A549 (cell line): ENCODE data around the gene KCNK16. TPM values are rescaled to one million over a fixed set of nuclear protein-coding genes. Genes with fewer than 3 reads are reported as not detected.

Experiments used
- ATAC-seq, 2 experiments: fragments of 200-7000 bp in 1 of 2; fragments of >200 bp in 1 of 2; cut with Nextera tagmentation in 1 of 2; cut with Tn5 transposase in 1 of 2; 3 replicates each; pipeline versions ENCODE4 v1.8.0 to v1.9.1; 2018 to 2020; ENCODE audit warnings: mild to moderate bottlenecking in 1 of 2, moderate library complexity in 1 of 2
- CTCF ChIA-PET: fragments of 300-600 bp; sonication (Branson Sonifier 250); formaldehyde crosslinking; extraction: SDS; loops from one replicate; lab custom pipeline; 2021; ENCODE audit warnings: antibody characterized with exemption, inconsistent platforms; lab: Yijun Ruan, JAX
- POLR2A ChIA-PET: fragments of 350-600 bp; formaldehyde crosslinking; extraction: SDS; loops from one replicate; lab custom pipeline; 2021; ENCODE audit warnings: antibody characterized with exemption, inconsistent platforms; lab: Yijun Ruan, JAX
- DNase-seq, 2 experiments: peaks; one replicate each; pipeline versions ENCODE4 v3.0.0 to v3.0.0-alpha.2; 2011 to 2016; ENCODE audit warnings: low read depth in 1 of 2, low spot score in 1 of 2
- FAIRE-seq: peaks from 2 replicates; lab custom pipeline; 2011; peaks lifted over from hg19 to GRCh38; lab: Jason Lieb, UNC
- H3K27ac ChIP-seq, 2 experiments: fragments of >200 bp; sonication (Bioruptor Twin); formaldehyde crosslinking; 3 replicates each; pipeline ENCODE4 v1.5.1; 2016 to 2017
- H3K4me1 ChIP-seq: fragments of >200 bp; sonication (Bioruptor Twin); formaldehyde crosslinking; 3 replicates; pipeline ENCODE4 v1.6.1; 2016
- H3K4me2 ChIP-seq: fragments of >200 bp; sonication (Bioruptor Twin); formaldehyde crosslinking; 3 replicates; pipeline ENCODE4 v1.6.1; 2016
- H3K4me3 ChIP-seq: fragments of >200 bp; sonication (Bioruptor Twin); formaldehyde crosslinking; 3 replicates; pipeline ENCODE4 v1.5.1; 2016
- H3K9me3 ChIP-seq: fragments of >200 bp; sonication (Bioruptor Twin); formaldehyde crosslinking; 3 replicates; pipeline ENCODE4 v1.6.1; 2016
- CBX2 ChIP-seq: fragments of 200-600 bp; sonication (generic); IDR thresholded peaks from 2 replicates; pipeline ENCODE4 v1.6.1; 2016; ENCODE audit warnings: low read depth, mild to moderate bottlenecking, borderline replicate concordance
- CBX8 ChIP-seq: fragments of 200-600 bp; sonication (generic); IDR thresholded peaks from 2 replicates; pipeline ENCODE4 v1.6.1; 2016
- CHD4 ChIP-seq: fragments of 200-600 bp; sonication (generic); IDR thresholded peaks from 2 replicates; pipeline ENCODE4 v1.6.1; 2016; ENCODE audit warnings: antibody characterized with exemption, mild to moderate bottlenecking, borderline replicate concordance
- EHMT2 ChIP-seq: fragments of 200-600 bp; sonication (generic); IDR thresholded peaks from 2 replicates; pipeline ENCODE4 v1.6.1; 2016; ENCODE audit warnings: antibody characterized with exemption, low read depth, mild to moderate bottlenecking, moderate library complexity
- EP300 ChIP-seq, 2 experiments: fragments of >200 bp; sonication (Bioruptor Twin); formaldehyde crosslinking; IDR thresholded peaks; 2 replicates in 1 of 2; 3 replicates in 1 of 2; pipeline ENCODE4 v1.6.1; 2016 to 2017
- FOSB ChIP-seq: fragments of 250-450 bp; sonication (Bioruptor Pico); IDR thresholded peaks from 2 replicates; pipeline ENCODE4 v1.5.0; 2020; ENCODE audit warnings: mild to moderate bottlenecking, moderate library complexity
- MAZ ChIP-seq: fragments of 150-350 bp; IDR thresholded peaks from 2 replicates; pipeline ENCODE4 v1.6.1; 2014; ENCODE audit warnings: antibody characterized with exemption, low read depth, low read length, borderline replicate concordance
- MYC ChIP-seq: IDR thresholded peaks from 2 replicates; pipeline ENCODE4 v1.6.1; 2012; ENCODE audit warnings: mild to moderate bottlenecking, inconsistent platforms, low read length, improper control_type of control experiment, borderline replicate concordance
- NPAS2 ChIP-seq: fragments of 250-450 bp; sonication (Bioruptor Pico); IDR thresholded peaks from 2 replicates; pipeline ENCODE4 v1.8.0; 2022; ENCODE audit warnings: mild to moderate bottlenecking, moderate library complexity, borderline replicate concordance
- POLR2A ChIP-seq: IDR thresholded peaks from 2 replicates; pipeline ENCODE4 v1.6.1; 2012; ENCODE audit warnings: mild to moderate bottlenecking, low read length
- POLR2AphosphoS2 ChIP-seq: conservative IDR thresholded peaks from 2 replicates; pipeline ENCODE4 v1.6.1; 2012; ENCODE audit warnings: low read length, improper control_type of control experiment, inconsistent platforms
- RCOR1 ChIP-seq: fragments of 150-350 bp; IDR thresholded peaks from 2 replicates; pipeline ENCODE4 v1.6.1; 2014; ENCODE audit warnings: antibody characterized with exemption, low read length, low read depth
- RFX5 ChIP-seq: fragments of 450-650 bp; IDR thresholded peaks from 2 replicates; pipeline ENCODE4 v1.7.1; 2014; ENCODE audit warnings: antibody characterized with exemption, mild to moderate bottlenecking, moderate library complexity
- TFCP2L1 ChIP-seq: fragments of 250-450 bp; sonication (Bioruptor Pico); IDR thresholded peaks from 2 replicates; pipeline ENCODE4 v1.5.0; 2021; ENCODE audit warnings: mild to moderate bottlenecking
- TP53 ChIP-seq: fragments of 250-450 bp; sonication (Bioruptor Pico); IDR thresholded peaks from 2 replicates; pipeline ENCODE4 v1.5.0; 2021; ENCODE audit warnings: mild to moderate bottlenecking, moderate library complexity
- ZFP36 ChIP-seq: fragments of 450-650 bp; IDR thresholded peaks from 2 replicates; pipeline ENCODE4 v1.6.1; 2014; ENCODE audit warnings: borderline replicate concordance; ENCODE audit not compliant: partially characterized antibody
- ZSCAN20 ChIP-seq: fragments of 250-450 bp; sonication (Bioruptor Pico); IDR thresholded peaks from 2 replicates; pipeline ENCODE4 v1.8.0; 2022; ENCODE audit warnings: mild to moderate bottlenecking, moderate library complexity
- WGBS: methylation state at CpG from one replicate; pipeline ENCODE4 v1.1.6; 2017; ENCODE audit errors: missing lambda C conversion rate; 5-methylcytosine and 5-hydroxymethylcytosine counted together
- polyA plus RNA-seq, 4 experiments: library from polyadenylated mRNA; depleted of rRNA in 3 of 4; stranded (reverse); fragments of >200 nt; fragmentation: RNase III in 1 of 4; extraction: RNeasy Plus Mini Kit Qiagen cat#74134 plus additional on column Dnase treatment in 1 of 4; gene quantifications; 2 replicates in 3 of 4; 3 replicates in 1 of 4; pipeline ENCODE4 v1.2.3, GENCODE V29; 2011 to 2017
- TF ChIP-seq, protein P1 (sequence below): IDR thresholded peaks from 2 replicates; pipeline ENCODE4 v1.6.1; 2012; ENCODE audit warnings: low read depth, borderline replicate concordance
- TF ChIP-seq, protein P2 (sequence below): fragments of 250-450 bp; sonication (Bioruptor Pico); IDR thresholded peaks from 2 replicates; pipeline ENCODE4 v1.5.0; 2021; ENCODE audit warnings: mild to moderate bottlenecking, moderate library complexity, borderline replicate concordance
- TF ChIP-seq, protein P3 (sequence below): fragments of 150-350 bp; IDR thresholded peaks from 2 replicates; pipeline ENCODE4 v1.6.1; 2014; ENCODE audit warnings: low read depth, mild to moderate bottlenecking, low read length
- TF ChIP-seq, protein P4 (sequence below): fragments of >200 bp; sonication (Bioruptor Twin); formaldehyde crosslinking; IDR thresholded peaks from 3 replicates; pipeline ENCODE4 v1.5.1; 2016
- TF ChIP-seq, protein P5 (sequence below): fragments of 250-450 bp; sonication (Bioruptor Pico); IDR thresholded peaks from 2 replicates; pipeline ENCODE4 v1.5.0; 2020; ENCODE audit warnings: low read depth, mild to moderate bottlenecking, moderate library complexity
- TF ChIP-seq, protein P6 (sequence below): IDR thresholded peaks from 2 replicates; pipeline ENCODE4 v1.6.1; 2012

The KCNK16 gene
- polyA plus RNA-seq, 2 of the 4 experiments (the other 2 are of a cell fraction), result not detected

DNA sequence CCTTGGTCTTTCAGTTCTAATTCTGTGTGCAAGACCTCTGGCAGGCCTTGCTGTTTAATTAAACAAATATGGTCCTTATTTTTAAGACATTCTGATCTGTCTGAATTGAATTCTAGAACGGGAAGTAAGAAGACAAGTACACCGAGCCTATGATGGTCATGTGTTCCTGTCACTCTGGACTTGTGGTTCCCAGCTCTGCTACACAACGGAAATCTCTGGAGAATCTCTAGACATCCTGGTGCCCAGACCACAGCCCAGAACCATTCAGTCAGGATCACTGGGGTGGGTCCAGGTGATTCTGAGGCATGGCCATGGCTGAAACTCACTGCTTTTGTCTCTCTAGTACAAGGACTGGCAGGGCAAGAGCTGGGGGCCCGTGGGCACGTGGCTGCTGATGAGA, 15.9 kb upstream of the KCNK16 start:
- ATAC-seq (no peak), DNase-seq (no peak), FAIRE-seq (no peak)
- Histone ChIP-seq H3K4me1 (no peaks in the 10 kb centered on the region), H3K4me3 (no peak overlapping the region), H3K9me3 (no peaks in the 10 kb centered on the region), H3K27ac (no peak overlapping the region), H3K4me2 (no peak overlapping the region)
- WGBS, result 38% methylated on average over 3 of the region's 5 CpGs
- CTCF ChIA-PET, result interaction anchor here (0.9 to 1.7 kb wide), 2 partner anchors 9 to 20 kb away, joined by 3 to 4 read pairs; no protein-coding TSS in a partner anchor
- no peak for TF ChIP-seq POLR2AphosphoS2
- TF ChIP-seq ZSCAN20 (CRISPR knock-in tag), result no peak
- TF ChIP-seq, protein P1, sequence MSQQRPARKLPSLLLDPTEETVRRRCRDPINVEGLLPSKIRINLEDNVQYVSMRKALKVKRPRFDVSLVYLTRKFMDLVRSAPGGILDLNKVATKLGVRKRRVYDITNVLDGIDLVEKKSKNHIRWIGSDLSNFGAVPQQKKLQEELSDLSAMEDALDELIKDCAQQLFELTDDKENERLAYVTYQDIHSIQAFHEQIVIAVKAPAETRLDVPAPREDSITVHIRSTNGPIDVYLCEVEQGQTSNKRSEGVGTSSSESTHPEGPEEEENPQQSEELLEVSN, result no peak
- no peak for TF ChIP-seq POLR2A
- no peak for TF ChIP-seq RCOR1
- TF ChIP-seq, protein P2, sequence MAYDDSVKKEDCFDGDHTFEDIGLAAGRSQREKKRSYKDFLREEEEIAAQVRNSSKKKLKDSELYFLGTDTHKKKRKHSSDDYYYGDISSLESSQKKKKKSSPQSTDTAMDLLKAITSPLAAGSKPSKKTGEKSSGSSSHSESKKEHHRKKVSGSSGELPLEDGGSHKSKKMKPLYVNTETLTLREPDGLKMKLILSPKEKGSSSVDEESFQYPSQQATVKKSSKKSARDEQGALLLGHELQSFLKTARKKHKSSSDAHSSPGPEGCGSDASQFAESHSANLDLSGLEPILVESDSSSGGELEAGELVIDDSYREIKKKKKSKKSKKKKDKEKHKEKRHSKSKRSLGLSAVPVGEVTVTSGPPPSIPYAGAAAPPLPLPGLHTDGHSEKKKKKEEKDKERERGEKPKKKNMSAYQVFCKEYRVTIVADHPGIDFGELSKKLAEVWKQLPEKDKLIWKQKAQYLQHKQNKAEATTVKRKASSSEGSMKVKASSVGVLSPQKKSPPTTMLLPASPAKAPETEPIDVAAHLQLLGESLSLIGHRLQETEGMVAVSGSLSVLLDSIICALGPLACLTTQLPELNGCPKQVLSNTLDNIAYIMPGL (CRISPR knock-in tag), result no peak
- no peak for TF ChIP-seq ZFP36
- no peak for TF ChIP-seq RFX5
- TF ChIP-seq EHMT2, result no peak
- TF ChIP-seq, protein P3, sequence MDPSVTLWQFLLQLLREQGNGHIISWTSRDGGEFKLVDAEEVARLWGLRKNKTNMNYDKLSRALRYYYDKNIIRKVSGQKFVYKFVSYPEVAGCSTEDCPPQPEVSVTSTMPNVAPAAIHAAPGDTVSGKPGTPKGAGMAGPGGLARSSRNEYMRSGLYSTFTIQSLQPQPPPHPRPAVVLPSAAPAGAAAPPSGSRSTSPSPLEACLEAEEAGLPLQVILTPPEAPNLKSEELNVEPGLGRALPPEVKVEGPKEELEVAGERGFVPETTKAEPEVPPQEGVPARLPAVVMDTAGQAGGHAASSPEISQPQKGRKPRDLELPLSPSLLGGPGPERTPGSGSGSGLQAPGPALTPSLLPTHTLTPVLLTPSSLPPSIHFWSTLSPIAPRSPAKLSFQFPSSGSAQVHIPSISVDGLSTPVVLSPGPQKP, result no peak
- TF ChIP-seq, protein P4, sequence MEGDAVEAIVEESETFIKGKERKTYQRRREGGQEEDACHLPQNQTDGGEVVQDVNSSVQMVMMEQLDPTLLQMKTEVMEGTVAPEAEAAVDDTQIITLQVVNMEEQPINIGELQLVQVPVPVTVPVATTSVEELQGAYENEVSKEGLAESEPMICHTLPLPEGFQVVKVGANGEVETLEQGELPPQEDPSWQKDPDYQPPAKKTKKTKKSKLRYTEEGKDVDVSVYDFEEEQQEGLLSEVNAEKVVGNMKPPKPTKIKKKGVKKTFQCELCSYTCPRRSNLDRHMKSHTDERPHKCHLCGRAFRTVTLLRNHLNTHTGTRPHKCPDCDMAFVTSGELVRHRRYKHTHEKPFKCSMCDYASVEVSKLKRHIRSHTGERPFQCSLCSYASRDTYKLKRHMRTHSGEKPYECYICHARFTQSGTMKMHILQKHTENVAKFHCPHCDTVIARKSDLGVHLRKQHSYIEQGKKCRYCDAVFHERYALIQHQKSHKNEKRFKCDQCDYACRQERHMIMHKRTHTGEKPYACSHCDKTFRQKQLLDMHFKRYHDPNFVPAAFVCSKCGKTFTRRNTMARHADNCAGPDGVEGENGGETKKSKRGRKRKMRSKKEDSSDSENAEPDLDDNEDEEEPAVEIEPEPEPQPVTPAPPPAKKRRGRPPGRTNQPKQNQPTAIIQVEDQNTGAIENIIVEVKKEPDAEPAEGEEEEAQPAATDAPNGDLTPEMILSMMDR, result no peak
- TF ChIP-seq, protein P5, sequence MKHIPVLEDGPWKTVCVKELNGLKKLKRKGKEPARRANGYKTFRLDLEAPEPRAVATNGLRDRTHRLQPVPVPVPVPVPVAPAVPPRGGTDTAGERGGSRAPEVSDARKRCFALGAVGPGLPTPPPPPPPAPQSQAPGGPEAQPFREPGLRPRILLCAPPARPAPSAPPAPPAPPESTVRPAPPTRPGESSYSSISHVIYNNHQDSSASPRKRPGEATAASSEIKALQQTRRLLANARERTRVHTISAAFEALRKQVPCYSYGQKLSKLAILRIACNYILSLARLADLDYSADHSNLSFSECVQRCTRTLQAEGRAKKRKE (CRISPR knock-in tag), result no peak
- no peak for TF ChIP-seq CBX2
- POLR2A ChIA-PET, result no interaction called here

DNA sequence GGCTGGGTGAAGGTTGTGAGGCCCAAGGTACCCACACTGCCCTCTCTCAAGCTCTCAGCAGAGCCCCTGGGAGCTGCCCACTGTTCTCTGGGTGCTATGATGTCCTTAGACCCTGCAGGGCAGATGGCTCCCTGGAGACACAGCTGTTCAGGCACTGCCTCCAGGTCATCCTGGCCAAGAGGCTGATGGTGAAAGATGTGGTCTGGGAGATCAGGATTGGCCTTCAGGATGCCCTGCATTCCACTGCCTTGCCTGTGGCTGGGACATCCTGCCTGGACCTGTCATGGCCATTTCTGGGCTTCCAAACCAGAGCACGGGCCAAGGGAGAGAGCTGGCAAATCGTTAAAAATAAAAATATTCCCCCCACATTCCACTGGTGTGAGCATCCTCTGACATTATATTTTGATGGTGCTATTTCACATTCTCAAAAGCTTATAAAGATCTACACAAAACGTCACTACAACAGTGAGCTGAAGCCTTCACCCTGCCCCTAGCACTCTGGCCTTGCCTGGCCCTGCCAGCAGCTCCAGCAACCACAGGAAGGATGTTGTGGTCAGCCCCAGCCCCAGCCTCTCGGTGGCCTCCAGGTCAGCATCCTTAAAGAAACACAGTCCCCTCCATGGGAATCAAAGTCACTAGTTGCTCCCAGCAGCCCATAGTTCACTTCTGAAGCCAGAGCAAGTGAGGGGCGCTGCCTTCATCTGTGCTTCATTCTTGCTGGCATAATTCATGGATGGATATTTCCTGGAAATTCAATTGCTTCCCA, 13.5 kb upstream of the KCNK16 start:
- no peak for DNase-seq
- H3K4me3 ChIP-seq, result no peak overlapping the region
- no peak for TF ChIP-seq MYC
- no peak for TF ChIP-seq CBX8
- TF ChIP-seq POLR2A, result no peak
- TF ChIP-seq POLR2AphosphoS2, result no peak
- TF ChIP-seq NPAS2 (CRISPR knock-in tag), result no peak
- TF ChIP-seq CHD4, result no peak
- TF ChIP-seq, protein P6, sequence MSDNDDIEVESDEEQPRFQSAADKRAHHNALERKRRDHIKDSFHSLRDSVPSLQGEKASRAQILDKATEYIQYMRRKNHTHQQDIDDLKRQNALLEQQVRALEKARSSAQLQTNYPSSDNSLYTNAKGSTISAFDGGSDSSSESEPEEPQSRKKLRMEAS, result no peak
- no peak for TF ChIP-seq TFCP2L1 (CRISPR knock-in tag)
- TF ChIP-seq EP300 (IDR thresholded peaks at IDR 0.05), result no peak
- TF ChIP-seq TP53, result no peak
- TF ChIP-seq, protein P3, result no peak
- no peak for TF ChIP-seq EHMT2
- no peak for TF ChIP-seq FOSB (CRISPR knock-in tag)
- no peak for TF ChIP-seq MAZ
- FAIRE-seq, result no peak
- ChIA-PET POLR2A (no interaction called here), CTCF (interaction anchor here (1.3 kb wide), 1 partner anchor 11 kb away, joined by 4 read pairs; no protein-coding TSS in a partner anchor)
- H3K4me2 ChIP-seq, result no peak overlapping the region
- no peaks in the 10 kb centered on the region for H3K4me1 ChIP-seq
- H3K27ac ChIP-seq, result no peak overlapping the region
- peak in 1 of 2 experiments; percentile 45; a peak in 1 of 6 replicates for ATAC-seq
- H3K9me3 ChIP-seq, result no peaks in the 10 kb centered on the region
- WGBS, result 10% methylated on average over 4 of the region's 5 CpGs
